Mucosa of descending colon (tissue), 3 donors: ENCODE measurements around the gene GJA3. TPM values are rescaled to one million over a fixed set of nuclear protein-coding genes. Genes with fewer than 3 reads are reported as not detected.
"Not testable (repeated sequence)": the region's sequence is repeated elsewhere in the genome, so short reads cannot be mapped to it uniquely, and the experiment has no call there.

Experiments used
- ATAC-seq: fragments of 200-7000 bp; cut with Tn5 transposase; one replicate; pipeline ENCODE4 v1.9.1; 2020; ENCODE audit warnings: mild to moderate bottlenecking, moderate library complexity
- DNase-seq, 3 donors: peaks; one replicate each; pipeline ENCODE4 v3.0.0-alpha.2; 2020
- H3K36me3 ChIP-seq: fragments of 200-600 bp; one replicate; pipeline ENCODE4 v1.8.0; 2021; ENCODE audit warnings: low read depth, mild to moderate bottlenecking
- H3K4me1 ChIP-seq: fragments of 200-600 bp; one replicate; pipeline ENCODE4 v1.8.0; 2021; ENCODE audit warnings: low read depth, mild to moderate bottlenecking
- H3K4me3 ChIP-seq: fragments of 200-600 bp; one replicate; pipeline ENCODE4 v1.8.0; 2021; ENCODE audit warnings: mild to moderate bottlenecking
- H3K9me3 ChIP-seq: fragments of 200-600 bp; one replicate; pipeline ENCODE4 v1.8.0; 2021; ENCODE audit warnings: mild to moderate bottlenecking
- CTCF ChIP-seq: fragments of 200-600 bp; IDR thresholded peaks from one replicate; pipeline ENCODE4 v1.8.0; 2022; ENCODE audit warnings: antibody characterized with exemption, mild to moderate bottlenecking
- intact Hi-C, 2 donors: fragments of 100-400 bp; cut with DNase I in 1 of 2; cut with micrococcal nuclease in 1 of 2; formaldehyde crosslinking; loops; one replicate each; pipeline versions ENCODE4 v1.11.0 to v1.11.1; 2022; cut with DNase I, micrococcal nuclease
- total RNA-seq, 3 donors: library from RNA; stranded (reverse); fragmentation: NEBNext Ultra II Directional in 2 of 3; extraction: Animal tissue kit (Norgen Biotek cat#: 25700) in 2 of 3; gene quantifications; one replicate each; pipeline versions ENCODE4 v1.2.1 to v1.2.4, GENCODE V29; 2021 to 2023
- donor health status: DM: no; HTN: no; CAD: no; lungs with moderate emphysema.
- donor health status: DM: no; HTN: no; CAD: no.
- donor health status: DM: no; HTN: yes; CAD: no.

Gene GJA3
- total RNA-seq, 3 donors from 2014 or later, result not detected

- intact Hi-C loops, result no loop called here
- Histone ChIP-seq H3K36me3 (no peaks in the 10 kb centered on the region), H3K4me3 (no peak overlapping the region), H3K4me1 (peaks cover 19% of the 10 kb centered on the region), H3K9me3 (no peaks in the 10 kb centered on the region)
- ATAC-seq (peak; percentile 55), DNase-seq (peak; percentile 26 to 60 (median 42))
- TF ChIP-seq CTCF, result no peak
Measured at GRCh38 chr13:20161275-20161950, 561 bp upstream of the GJA3 start.

GRCh38 chr13:20159646-20160305 is 1.1 kb downstream of the GJA3 start:
- no peaks in the 10 kb centered on the region for H3K9me3 ChIP-seq
- DNase-seq (no peak), ATAC-seq (no peak)
- H3K4me1 ChIP-seq, result peaks cover 19% of the 10 kb centered on the region
- intact Hi-C loops, result no loop called here
- no peak for TF ChIP-seq CTCF
- no peaks in the 10 kb centered on the region for H3K36me3 ChIP-seq
- no peak overlapping the region for H3K4me3 ChIP-seq

- intact Hi-C loops, result no loop called here
- TF ChIP-seq CTCF, result no peak
- ATAC-seq (no peak), DNase-seq (no peak)
- peaks cover 17% of the 10 kb centered on the region for H3K4me1 ChIP-seq
- no peak overlapping the region for H3K4me3 ChIP-seq
- H3K9me3 ChIP-seq, result no peaks in the 10 kb centered on the region
- no peaks in the 10 kb centered on the region for H3K36me3 ChIP-seq
Measured at GRCh38 chr13:20157151-20157796, 3.6 kb downstream of the GJA3 start.

GRCh38 chr13:20156702-20157101 is 4.2 kb downstream of the GJA3 start:
- H3K4me3 ChIP-seq, result no peak overlapping the region
- no peak for ATAC-seq
- TF ChIP-seq CTCF, result no peak
- H3K36me3 ChIP-seq, result no peaks in the 10 kb centered on the region
- intact Hi-C loops, result no loop called here
- peaks cover 17% of the 10 kb centered on the region for H3K4me1 ChIP-seq
- H3K9me3 ChIP-seq, result no peaks in the 10 kb centered on the region
- no peak for DNase-seq

GRCh38 chr13:20153290-20153689 is 7.6 kb downstream of the GJA3 start:
- ATAC-seq, H3K4me1 ChIP-seq, intact Hi-C loops, H3K4me3 ChIP-seq, H3K9me3 ChIP-seq, H3K36me3 ChIP-seq, DNase-seq: not testable (repeated sequence)

GRCh38 chr13:20151612-20152011 is 9.2 kb downstream of the GJA3 start:
- intact Hi-C loops, result no loop called here
- H3K4me1 ChIP-seq, result no peaks in the 10 kb centered on the region
- no peak for TF ChIP-seq CTCF
- no peaks in the 10 kb centered on the region for H3K36me3 ChIP-seq
- DNase-seq (no peak), ATAC-seq (no peak)
- H3K4me3 ChIP-seq, result no peak overlapping the region
- no peaks in the 10 kb centered on the region for H3K9me3 ChIP-seq
